Suprapubic skin (tissue), 4 donors: ENCODE measurements around the gene CELSR2. TPM values are rescaled to one million over a fixed set of nuclear protein-coding genes. Genes with fewer than 3 reads are reported as not detected.

Source experiments
- DNase-seq, 2 donors: peaks; one replicate each; pipeline ENCODE4 v3.0.0-alpha.2; 2019; ENCODE audit warnings: low spot score in 2 of 2
- H3K27ac ChIP-seq: fragments of 200-600 bp; sonication (generic); one replicate; pipeline ENCODE4 v1.5.1; 2019
- H3K27me3 ChIP-seq: fragments of 200-600 bp; sonication (generic); one replicate; pipeline ENCODE4 v1.5.1; 2019
- H3K36me3 ChIP-seq: fragments of 200-600 bp; sonication (generic); one replicate; pipeline ENCODE4 v1.5.1; 2019
- H3K4me1 ChIP-seq: fragments of 200-600 bp; sonication (generic); one replicate; pipeline ENCODE4 v1.5.1; 2019
- H3K4me3 ChIP-seq: fragments of 200-600 bp; sonication (generic); one replicate; pipeline ENCODE4 v1.5.1; 2019; ENCODE audit warnings: mild to moderate bottlenecking
- H3K9me3 ChIP-seq: fragments of 200-600 bp; sonication (generic); one replicate; pipeline ENCODE4 v1.5.1; 2019
- EP300 ChIP-seq: sonication (generic); formaldehyde crosslinking; IDR thresholded peaks from one replicate; pipeline ENCODE4 v1.6.1; 2017; ENCODE audit warnings: antibody characterized with exemption
- POLR2A ChIP-seq, 2 donors: fragments of 450-650 bp; IDR thresholded peaks; one replicate each; pipeline ENCODE4 v1.6.1; 2017; ENCODE audit warnings: antibody characterized with exemption in 2 of 2, mild to moderate bottlenecking in 2 of 2, moderate library complexity in 2 of 2
- POLR2AphosphoS5 ChIP-seq, 3 donors: sonication (generic); formaldehyde crosslinking; IDR thresholded peaks; one replicate each; pipeline ENCODE4 v1.6.1; 2017; ENCODE audit warnings: antibody characterized with exemption in 3 of 3
- WGBS: methylation state at CpG from one replicate; pipeline ENCODE4 v1.1.5; 2018; 5-methylcytosine and 5-hydroxymethylcytosine counted together
- total RNA-seq, 4 donors: library from RNA; depleted of rRNA; stranded (reverse); fragments of >200 nt; gene quantifications; one replicate each; pipeline ENCODE4 v1.1.0, GENCODE V29; 2016
- TF ChIP-seq, protein P1 (sequence below), 2 donors: fragments of 200-600 bp in 1 of 2; fragments of 450-650 bp in 1 of 2; sonication (generic) in 1 of 2; IDR thresholded peaks; one replicate each; pipeline ENCODE4 v1.5.1; 2016 to 2019; ENCODE audit warnings: antibody characterized with exemption in 2 of 2, mild to moderate bottlenecking in 1 of 2, moderate library complexity in 1 of 2

Gene CELSR2
- total RNA-seq, 4 donors from 2014 or later = 106 to 145 (median 129) TPM

- DNase-seq = no peak
- Histone ChIP-seq H3K9me3 (no peaks in the 10 kb centered on the region), H3K4me3 (no peak overlapping the region), H3K27me3 (no peaks in the 10 kb centered on the region), H3K4me1 (peaks cover 4% of the 10 kb centered on the region), H3K36me3 (peaks cover 36% of the 10 kb centered on the region), H3K27ac (no peak overlapping the region)
- no peak for TF ChIP-seq POLR2A (IDR thresholded peaks at IDR 0.05)
- no peak for TF ChIP-seq POLR2AphosphoS5 (IDR thresholded peaks at IDR 0.05)
- no peak for TF ChIP-seq EP300
- TF ChIP-seq, protein P1, sequence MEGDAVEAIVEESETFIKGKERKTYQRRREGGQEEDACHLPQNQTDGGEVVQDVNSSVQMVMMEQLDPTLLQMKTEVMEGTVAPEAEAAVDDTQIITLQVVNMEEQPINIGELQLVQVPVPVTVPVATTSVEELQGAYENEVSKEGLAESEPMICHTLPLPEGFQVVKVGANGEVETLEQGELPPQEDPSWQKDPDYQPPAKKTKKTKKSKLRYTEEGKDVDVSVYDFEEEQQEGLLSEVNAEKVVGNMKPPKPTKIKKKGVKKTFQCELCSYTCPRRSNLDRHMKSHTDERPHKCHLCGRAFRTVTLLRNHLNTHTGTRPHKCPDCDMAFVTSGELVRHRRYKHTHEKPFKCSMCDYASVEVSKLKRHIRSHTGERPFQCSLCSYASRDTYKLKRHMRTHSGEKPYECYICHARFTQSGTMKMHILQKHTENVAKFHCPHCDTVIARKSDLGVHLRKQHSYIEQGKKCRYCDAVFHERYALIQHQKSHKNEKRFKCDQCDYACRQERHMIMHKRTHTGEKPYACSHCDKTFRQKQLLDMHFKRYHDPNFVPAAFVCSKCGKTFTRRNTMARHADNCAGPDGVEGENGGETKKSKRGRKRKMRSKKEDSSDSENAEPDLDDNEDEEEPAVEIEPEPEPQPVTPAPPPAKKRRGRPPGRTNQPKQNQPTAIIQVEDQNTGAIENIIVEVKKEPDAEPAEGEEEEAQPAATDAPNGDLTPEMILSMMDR (IDR thresholded peaks at IDR 0.05) = no peak
- 96% methylated on average over 1 of the region's 1 CpG for WGBS
Observed at GRCh38 chr1:109314795-109315194, 65.5 kb downstream of the CELSR2 start.

DNA sequence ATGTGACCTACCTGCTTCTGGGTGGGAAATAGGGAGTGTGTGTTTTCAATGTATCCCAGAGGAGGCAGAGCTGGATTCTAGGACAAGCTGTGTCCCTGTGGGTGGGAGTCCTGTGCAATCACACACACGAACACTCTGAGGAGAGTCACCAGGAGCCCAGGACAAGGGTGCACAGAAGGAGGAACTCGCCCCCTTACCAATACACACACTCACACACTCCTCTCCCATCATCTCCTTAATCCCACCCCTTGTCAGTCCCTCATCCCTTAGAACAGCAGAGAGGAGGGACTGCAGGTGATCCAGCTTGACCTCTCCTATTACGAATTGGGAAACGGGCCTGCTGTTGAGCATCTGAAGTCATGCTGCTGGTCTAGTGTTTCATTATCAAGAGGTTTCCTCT lies 65.9 kb downstream of the CELSR2 start:
- Histone ChIP-seq H3K4me3 (no peak overlapping the region), H3K4me1 (peaks cover 4% of the 10 kb centered on the region), H3K27ac (no peak overlapping the region), H3K27me3 (no peaks in the 10 kb centered on the region), H3K36me3 (peaks cover 38% of the 10 kb centered on the region), H3K9me3 (no peaks in the 10 kb centered on the region)
- DNase-seq = no peak
- 84% methylated on average over 3 of the region's 4 CpGs for WGBS
- TF ChIP-seq POLR2AphosphoS5 (IDR thresholded peaks at IDR 0.05) = no peak

DNA sequence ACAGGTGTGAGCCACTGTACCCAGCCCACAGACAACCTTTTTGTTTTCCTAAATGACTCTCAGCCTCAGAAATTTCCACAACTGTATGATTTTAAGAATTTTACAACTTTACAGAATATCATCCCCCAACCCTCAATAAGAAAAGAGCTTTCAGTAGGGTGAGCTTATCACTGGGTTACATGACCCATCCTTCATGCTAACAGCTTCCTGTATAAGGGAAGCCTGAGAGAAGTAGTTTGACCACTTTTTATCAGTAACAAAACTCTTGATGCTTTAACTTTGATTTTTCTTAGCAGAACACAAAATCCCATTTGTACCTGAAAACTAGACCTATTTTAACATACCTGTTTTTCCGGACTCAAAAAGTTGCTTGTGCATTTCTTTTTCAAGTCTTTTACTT lies 67.2 kb downstream of the CELSR2 start:
- Histone ChIP-seq H3K36me3 (peaks cover 50% of the 10 kb centered on the region), H3K4me1 (peaks cover 4% of the 10 kb centered on the region)
- TF ChIP-seq, protein P1 (IDR thresholded peaks at IDR 0.05) = no peak
- TF ChIP-seq POLR2A (IDR thresholded peaks at IDR 0.05) (no peak), POLR2AphosphoS5 (IDR thresholded peaks at IDR 0.05) (no peak)

DNA sequence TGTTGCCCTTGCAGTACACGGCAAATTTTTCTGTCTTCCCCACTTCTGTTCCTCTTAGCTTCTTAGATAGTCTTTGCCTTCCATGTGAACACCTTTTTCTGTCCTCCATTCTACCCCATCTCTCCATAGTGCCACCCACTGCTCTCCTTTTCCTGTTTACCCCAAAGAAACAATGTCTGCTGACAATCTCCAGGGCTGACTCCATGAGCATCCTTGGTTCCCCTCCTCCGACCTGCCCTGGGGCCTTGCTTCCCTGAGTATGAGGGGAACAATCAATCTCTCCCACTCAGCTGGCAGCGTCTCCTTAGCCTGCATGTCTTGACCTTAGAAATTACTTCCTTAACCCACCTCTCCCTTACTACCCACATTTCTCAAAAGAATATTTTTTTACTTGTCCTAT lies 69.8 kb downstream of the CELSR2 start:
- H3K9me3 ChIP-seq = no peaks in the 10 kb centered on the region
- TF ChIP-seq, protein P1 (IDR thresholded peaks at IDR 0.05) = no peak
- TF ChIP-seq EP300 (no peak), POLR2A (IDR thresholded peaks at IDR 0.05) (no peak), POLR2AphosphoS5 (IDR thresholded peaks at IDR 0.05) (no peak)
- H3K4me1 ChIP-seq = no peaks in the 10 kb centered on the region
- H3K36me3 ChIP-seq = peaks cover 67% of the 10 kb centered on the region
- DNase-seq = no peak
- no peak overlapping the region for H3K4me3 ChIP-seq
- no peak overlapping the region for H3K27ac ChIP-seq
- H3K27me3 ChIP-seq = no peaks in the 10 kb centered on the region
- 90% methylated on average over 3 of the region's 3 CpGs for WGBS

More for the DNA sequence above, 67.2 kb downstream of the CELSR2 start:
- Histone ChIP-seq H3K27me3 (no peaks in the 10 kb centered on the region), H3K9me3 (no peaks in the 10 kb centered on the region), H3K4me3 (no peak overlapping the region), H3K27ac (no peak overlapping the region)
- no peak for DNase-seq
- WGBS = 61% methylated on average over 1 of the region's 1 CpG

DNA sequence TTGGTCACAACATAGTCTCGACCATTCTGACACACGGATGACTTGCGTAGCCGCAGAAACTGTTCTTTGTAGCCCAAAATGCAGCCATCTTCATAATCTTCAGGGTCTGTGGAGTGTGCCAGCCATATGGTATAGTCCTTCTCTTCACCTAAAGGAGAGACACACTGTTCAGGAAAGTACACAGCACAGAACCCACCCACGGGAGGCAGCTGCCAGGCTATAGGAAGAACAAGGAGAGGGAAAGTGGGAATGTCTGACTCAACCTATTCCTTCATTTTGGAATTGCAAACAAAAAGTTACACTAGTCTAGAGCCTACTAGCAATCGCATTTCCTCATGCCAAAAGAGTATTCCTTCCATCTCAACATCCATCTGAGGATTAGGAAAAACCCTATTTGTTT lies 73.6 kb downstream of the CELSR2 start:
- Histone ChIP-seq H3K9me3 (no peaks in the 10 kb centered on the region), H3K36me3 (peaks cover 68% of the 10 kb centered on the region), H3K27me3 (no peaks in the 10 kb centered on the region), H3K4me1 (no peaks in the 10 kb centered on the region), H3K27ac (no peak overlapping the region), H3K4me3 (no peak overlapping the region)
- DNase-seq = no peak
- TF ChIP-seq EP300 = no peak
- TF ChIP-seq, protein P1 (IDR thresholded peaks at IDR 0.05) = no peak
- TF ChIP-seq POLR2A (IDR thresholded peaks at IDR 0.05) = no peak
- no peak for TF ChIP-seq POLR2AphosphoS5 (IDR thresholded peaks at IDR 0.05)
- WGBS = 90% methylated on average over 6 of the region's 6 CpGs

Other genes with a start within 250 kb of the CELSR2 start
- 10 to 100 TPM; 45.8 to 89.2 (median 52.9) TPM for gene WDR47, start 207.4 kb upstream of the CELSR2 start, total RNA-seq
- 10 to 100 TPM; 10.6 to 33.2 (median 28.0) TPM for gene TAF13, start 173.5 kb upstream of the CELSR2 start, total RNA-seq
- 10 to 100 TPM; 28.2 to 35.1 (median 31.0) TPM for gene TMEM167B, start 158.8 kb upstream of the CELSR2 start, total RNA-seq
- 10 to 100 TPM; 27.4 to 84.8 (median 46.7) TPM for gene ELAPOR1, start 135.4 kb upstream of the CELSR2 start, total RNA-seq
- 100 to 1,000 TPM; 144 to 169 (median 160) TPM for gene SARS1, start 35.6 kb upstream of the CELSR2 start, total RNA-seq
- gene PSRC1, start 33.6 kb downstream of the CELSR2 start, total RNA-seq = 1 to 10 TPM; 1.9 to 6.8 (median 3.7) TPM
- gene MYBPHL, start 57.5 kb downstream of the CELSR2 start, total RNA-seq = not detected
- 10 to 100 TPM; 27.8 to 52.7 (median 34.5) TPM for gene SORT1, start 148.4 kb downstream of the CELSR2 start, total RNA-seq
- 10 to 100 TPM; 26.2 to 36.2 (median 31.5) TPM for gene PSMA5, start 176.9 kb downstream of the CELSR2 start, total RNA-seq
- gene SYPL2, start 217.0 kb downstream of the CELSR2 start, total RNA-seq = 1 to 10 TPM in 1 of 4 donors, under 1 TPM in 2, not detected in 1; 0.23 to 2.1 (median 0.34) TPM
- 1 to 10 TPM; 5.1 to 8.4 (median 7.2) TPM for gene ATXN7L2, start 234.4 kb downstream of the CELSR2 start, total RNA-seq
- 10 to 100 TPM; 12.3 to 27.4 (median 24.7) TPM for gene CYB561D1, start 244.6 kb downstream of the CELSR2 start, total RNA-seq